Endothelial cell of umbilical vein (primary cell): Measurements from ENCODE around the gene GGT5.

ENCODE experiments used
- EZH2 ChIP-seq: IDR thresholded peaks from 2 replicates; pipeline ENCODE4 v1.6.1; 2012; ENCODE audit warnings: borderline replicate concordance, low read depth, mild to moderate bottlenecking, moderate library complexity, low read length, inconsistent platforms; ENCODE audit not compliant: severe bottlenecking
- POLR2A ChIP-seq: IDR thresholded peaks from 2 replicates; pipeline ENCODE4 v1.6.1; 2012; ENCODE audit warnings: low read depth, mild to moderate bottlenecking, control low read depth, low read length
- POLR2AphosphoS5 ChIP-seq: IDR thresholded peaks from 2 replicates; pipeline ENCODE4 v1.6.1; 2012; ENCODE audit warnings: low read depth, mild to moderate bottlenecking, control low read depth, low read length, moderate library complexity; ENCODE audit not compliant: insufficient read depth
- TF ChIP-seq, protein P1 (sequence below), 2 donors: IDR thresholded peaks; 1 replicate in 1 of 2; 2 replicates in 1 of 2; pipeline ENCODE4 v1.5.1; 2011; ENCODE audit warnings: low read length in 2 of 2, mild to moderate bottlenecking in 2 of 2, moderate library complexity in 2 of 2, control low read depth in 1 of 2, inconsistent platforms in 1 of 2, low read depth in 1 of 2; ENCODE audit not compliant: insufficient read depth in 1 of 2; ENCODE audit errors: extremely low read depth in 1 of 2
- TF ChIP-seq, protein P2 (sequence below): IDR thresholded peaks from 2 replicates; pipeline ENCODE4 v1.6.1; 2011; ENCODE audit not compliant: insufficient read depth, insufficient read length

DNA sequence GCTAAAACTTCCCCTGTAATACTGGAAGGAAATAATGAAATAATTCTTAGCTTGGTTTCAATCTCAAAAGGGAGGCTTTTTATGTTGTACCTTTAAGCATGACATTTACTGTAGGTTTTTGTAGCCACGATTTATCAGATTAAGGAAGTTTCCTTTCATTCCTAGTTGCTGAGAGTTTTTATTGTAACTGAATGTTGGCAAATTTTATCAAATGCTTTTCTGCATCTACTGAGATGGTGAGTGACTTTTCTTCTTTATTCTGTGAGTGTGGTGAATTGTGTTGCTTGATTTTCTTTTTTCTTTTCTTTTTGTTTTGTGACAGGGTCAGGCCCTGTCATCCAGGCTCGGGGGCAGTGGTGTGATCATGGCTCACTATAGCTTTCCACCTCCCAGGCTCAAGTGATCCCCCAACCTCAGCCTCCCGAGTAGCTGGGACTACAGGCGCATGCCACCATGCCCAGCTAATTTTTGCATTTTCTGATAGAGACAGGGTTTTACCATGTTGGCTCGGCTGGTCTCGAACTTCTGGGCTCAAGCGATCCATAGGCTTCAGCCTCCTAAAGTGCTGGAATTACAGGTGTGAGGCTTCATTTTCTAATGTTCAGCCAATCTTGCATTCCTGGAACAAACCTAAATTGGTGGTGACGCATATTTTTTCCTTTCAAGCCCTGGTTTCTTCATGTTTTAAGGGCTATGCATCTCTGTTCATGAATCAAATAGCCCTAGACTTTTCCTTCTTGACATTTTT is 37.4 kb downstream of the GGT5 start:
- TF ChIP-seq, protein P1, sequence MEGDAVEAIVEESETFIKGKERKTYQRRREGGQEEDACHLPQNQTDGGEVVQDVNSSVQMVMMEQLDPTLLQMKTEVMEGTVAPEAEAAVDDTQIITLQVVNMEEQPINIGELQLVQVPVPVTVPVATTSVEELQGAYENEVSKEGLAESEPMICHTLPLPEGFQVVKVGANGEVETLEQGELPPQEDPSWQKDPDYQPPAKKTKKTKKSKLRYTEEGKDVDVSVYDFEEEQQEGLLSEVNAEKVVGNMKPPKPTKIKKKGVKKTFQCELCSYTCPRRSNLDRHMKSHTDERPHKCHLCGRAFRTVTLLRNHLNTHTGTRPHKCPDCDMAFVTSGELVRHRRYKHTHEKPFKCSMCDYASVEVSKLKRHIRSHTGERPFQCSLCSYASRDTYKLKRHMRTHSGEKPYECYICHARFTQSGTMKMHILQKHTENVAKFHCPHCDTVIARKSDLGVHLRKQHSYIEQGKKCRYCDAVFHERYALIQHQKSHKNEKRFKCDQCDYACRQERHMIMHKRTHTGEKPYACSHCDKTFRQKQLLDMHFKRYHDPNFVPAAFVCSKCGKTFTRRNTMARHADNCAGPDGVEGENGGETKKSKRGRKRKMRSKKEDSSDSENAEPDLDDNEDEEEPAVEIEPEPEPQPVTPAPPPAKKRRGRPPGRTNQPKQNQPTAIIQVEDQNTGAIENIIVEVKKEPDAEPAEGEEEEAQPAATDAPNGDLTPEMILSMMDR (IDR thresholded peaks at IDR 0.05; ENCODE audit: extremely low read depth in 1 of 2, insufficient read depth in 1 of 2, low read depth in 1 of 2, low read length in 2 of 2), result no peak
- no peak for TF ChIP-seq POLR2A
- TF ChIP-seq POLR2AphosphoS5, result no peak
- no peak for TF ChIP-seq EZH2
- TF ChIP-seq, protein P2, sequence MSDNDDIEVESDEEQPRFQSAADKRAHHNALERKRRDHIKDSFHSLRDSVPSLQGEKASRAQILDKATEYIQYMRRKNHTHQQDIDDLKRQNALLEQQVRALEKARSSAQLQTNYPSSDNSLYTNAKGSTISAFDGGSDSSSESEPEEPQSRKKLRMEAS, result no peak
